Esophagus muscularis mucosa (tissue), 4 donors: Measurements from ENCODE around the gene UVRAG. TPM values are rescaled to one million over a fixed set of nuclear protein-coding genes. Genes with fewer than 3 reads are reported as not detected.

Experiments
- DNase-seq: peaks from one replicate; pipeline ENCODE4 v3.0.0-alpha.2; 2017; ENCODE audit errors: extremely low spot score
- H3K27ac ChIP-seq, 4 donors: fragments of 200-600 bp; sonication (generic); replicated peaks in 1 of 4; 1 replicate in 3 of 4; 2 replicates in 1 of 4; pipeline ENCODE4 v1.5.1; 2016 to 2019; ENCODE audit warnings: mild to moderate bottlenecking in 1 of 4
- H3K27me3 ChIP-seq, 4 donors: fragments of 200-600 bp; sonication (generic); one replicate each; pipeline versions ENCODE4 v1.5.1 to v1.6.0; 2016 to 2019
- H3K36me3 ChIP-seq, 4 donors: fragments of 200-600 bp; sonication (generic); one replicate each; pipeline ENCODE4 v1.5.1; 2016 to 2019
- H3K4me1 ChIP-seq, 4 donors: fragments of 200-600 bp; sonication (generic); one replicate each; pipeline ENCODE4 v1.5.1; 2016 to 2019
- H3K4me3 ChIP-seq, 4 donors: fragments of 200-600 bp; sonication (generic); 1 replicate in 2 of 4; 2 replicates in 2 of 4; pipeline ENCODE4 v1.5.1; 2016 to 2019; ENCODE audit warnings: mild to moderate bottlenecking in 4 of 4, moderate library complexity in 1 of 4
- H3K9me3 ChIP-seq, 4 donors: fragments of 200-600 bp; sonication (generic); 1 replicate in 3 of 4; 2 replicates in 1 of 4; pipeline ENCODE4 v1.5.1; 2016 to 2019
- EP300 ChIP-seq: sonication (generic); formaldehyde crosslinking; IDR thresholded peaks from one replicate; pipeline ENCODE4 v1.6.1; 2017; ENCODE audit warnings: antibody characterized with exemption
- POLR2A ChIP-seq: fragments of 450-650 bp; IDR thresholded peaks from one replicate; pipeline ENCODE4 v1.6.1; 2017; ENCODE audit warnings: antibody characterized with exemption, moderate library complexity, mild to moderate bottlenecking, low read depth
- POLR2AphosphoS5 ChIP-seq, 2 donors: sonication (generic); formaldehyde crosslinking; IDR thresholded peaks; one replicate each; pipeline ENCODE4 v1.6.1; 2017; ENCODE audit warnings: antibody characterized with exemption in 2 of 2
- WGBS: methylation state at CpG from one replicate; pipeline ENCODE4 v1.1.5; 2018; 5-methylcytosine and 5-hydroxymethylcytosine counted together
- intact Hi-C: fragments of 100-400 bp; cut with DNase I; formaldehyde crosslinking; loops from one replicate; pipeline ENCODE4 v1.15.1; 2023
- total RNA-seq, 4 donors: library from RNA; depleted of rRNA; stranded (reverse); fragments of >200 nt; gene quantifications; one replicate each; pipeline versions ENCODE4 v1.1.0 to v1.2.1, GENCODE V29; 2016
- TF ChIP-seq, protein P1 (sequence below), 3 experiments: fragments of 200-600 bp in 2 of 3; fragments of 450-650 bp in 1 of 3; sonication (generic) in 2 of 3; IDR thresholded peaks; one replicate each; pipeline ENCODE4 v1.5.1; 2017 to 2019; ENCODE audit warnings: antibody characterized with exemption in 3 of 3, mild to moderate bottlenecking in 2 of 3, moderate library complexity in 1 of 3

Gene UVRAG
- total RNA-seq, 4 donors from 2014 or later, result 30.6 to 37.4 (median 34.7) TPM

- H3K36me3 ChIP-seq, result peaks cover 0 to 15% (median 6%) of the 10 kb centered on the region in 4 donors
- intact Hi-C loops, result no loop called here
- DNase-seq, result no peak
- H3K4me3 ChIP-seq, result no peak overlapping the region
- H3K27ac ChIP-seq, result no peak overlapping the region
- no peaks in the 10 kb centered on the region for H3K27me3 ChIP-seq
- H3K9me3 ChIP-seq, result no peaks in the 10 kb centered on the region
- TF ChIP-seq POLR2AphosphoS5 (IDR thresholded peaks at IDR 0.05) (no peak), EP300 (no peak), POLR2A (no peak)
- TF ChIP-seq, protein P1, sequence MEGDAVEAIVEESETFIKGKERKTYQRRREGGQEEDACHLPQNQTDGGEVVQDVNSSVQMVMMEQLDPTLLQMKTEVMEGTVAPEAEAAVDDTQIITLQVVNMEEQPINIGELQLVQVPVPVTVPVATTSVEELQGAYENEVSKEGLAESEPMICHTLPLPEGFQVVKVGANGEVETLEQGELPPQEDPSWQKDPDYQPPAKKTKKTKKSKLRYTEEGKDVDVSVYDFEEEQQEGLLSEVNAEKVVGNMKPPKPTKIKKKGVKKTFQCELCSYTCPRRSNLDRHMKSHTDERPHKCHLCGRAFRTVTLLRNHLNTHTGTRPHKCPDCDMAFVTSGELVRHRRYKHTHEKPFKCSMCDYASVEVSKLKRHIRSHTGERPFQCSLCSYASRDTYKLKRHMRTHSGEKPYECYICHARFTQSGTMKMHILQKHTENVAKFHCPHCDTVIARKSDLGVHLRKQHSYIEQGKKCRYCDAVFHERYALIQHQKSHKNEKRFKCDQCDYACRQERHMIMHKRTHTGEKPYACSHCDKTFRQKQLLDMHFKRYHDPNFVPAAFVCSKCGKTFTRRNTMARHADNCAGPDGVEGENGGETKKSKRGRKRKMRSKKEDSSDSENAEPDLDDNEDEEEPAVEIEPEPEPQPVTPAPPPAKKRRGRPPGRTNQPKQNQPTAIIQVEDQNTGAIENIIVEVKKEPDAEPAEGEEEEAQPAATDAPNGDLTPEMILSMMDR (IDR thresholded peaks at IDR 0.05), result no peak
- H3K4me1 ChIP-seq, result peaks cover 3 to 8% (median 6%) of the 10 kb centered on the region in 4 donors
- 97% methylated on average over 2 of the region's 2 CpGs for WGBS
Observed at GRCh38 chr11:75913984-75914383, 99.0 kb downstream of the UVRAG start.

DNA sequence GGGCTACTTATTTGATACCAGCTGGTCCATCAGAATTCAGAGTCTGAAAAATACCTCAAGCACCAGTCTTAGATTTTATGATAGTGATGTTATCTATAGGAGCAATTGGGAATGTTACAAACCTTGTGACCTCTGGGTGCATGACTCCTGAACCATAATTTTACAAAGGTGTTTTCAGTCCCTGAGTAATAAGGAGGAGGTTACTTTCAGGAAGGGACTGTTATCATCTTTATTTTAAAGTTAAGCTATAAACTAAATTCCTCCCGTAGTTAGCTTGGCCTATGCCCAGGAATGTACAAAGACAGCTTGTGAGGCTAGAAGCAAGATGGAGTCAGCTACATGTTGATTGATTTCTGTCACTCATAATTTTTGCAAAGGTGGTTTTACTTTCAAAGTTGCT lies 101.9 kb downstream of the UVRAG start:
- intact Hi-C loops, result no loop called here
- Histone ChIP-seq H3K4me1 (peaks cover 10 to 35% (median 29%) of the 10 kb centered on the region in 4 donors), H3K4me3 (no peak overlapping the region), H3K36me3 (peaks cover 0 to 15% (median 6%) of the 10 kb centered on the region in 4 donors), H3K9me3 (no peaks in the 10 kb centered on the region), H3K27me3 (no peaks in the 10 kb centered on the region), H3K27ac (no peak overlapping the region)
- 100% methylated on average over 1 of the region's 1 CpG for WGBS
- DNase-seq, result no peak
- TF ChIP-seq POLR2AphosphoS5 (IDR thresholded peaks at IDR 0.05), result no peak
- TF ChIP-seq, protein P1 (IDR thresholded peaks at IDR 0.05), result no peak
- TF ChIP-seq POLR2A, result no peak
- no peak for TF ChIP-seq EP300

DNA sequence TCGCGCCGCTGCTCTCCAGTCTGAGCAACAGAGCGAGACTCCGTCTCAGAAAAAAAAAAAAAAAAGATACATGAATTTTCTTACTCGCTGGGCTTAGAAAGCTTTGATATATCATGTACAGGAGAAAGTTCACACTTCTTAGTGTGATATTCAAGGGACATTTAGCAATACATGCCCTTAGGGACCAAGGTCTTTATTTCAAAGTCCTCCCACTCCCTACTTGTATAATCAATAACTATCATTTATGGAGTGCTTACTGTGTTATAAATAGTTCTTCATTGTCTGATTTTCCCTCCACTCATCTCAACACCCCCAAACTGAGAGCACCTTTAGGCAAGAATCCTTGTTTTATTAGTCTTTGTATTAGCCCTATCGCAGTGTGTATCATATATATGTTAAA lies 103.3 kb downstream of the UVRAG start:
- H3K4me1 ChIP-seq, result peaks cover 10 to 45% (median 37%) of the 10 kb centered on the region in 4 donors
- TF ChIP-seq POLR2AphosphoS5 (IDR thresholded peaks at IDR 0.05), result no peak
- no peak for TF ChIP-seq EP300
- TF ChIP-seq POLR2A, result no peak
- TF ChIP-seq, protein P1 (IDR thresholded peaks at IDR 0.05), result no peak
- H3K27ac ChIP-seq, result no peak overlapping the region
- 98% methylated on average over 7 of the region's 7 CpGs for WGBS
- DNase-seq, result no peak
- H3K27me3 ChIP-seq, result no peaks in the 10 kb centered on the region
- no peak overlapping the region for H3K4me3 ChIP-seq
- H3K9me3 ChIP-seq, result no peaks in the 10 kb centered on the region
- intact Hi-C loops, result no loop called here
- H3K36me3 ChIP-seq, result peaks cover 0 to 4% (median under 1%) of the 10 kb centered on the region in 4 donors

DNA sequence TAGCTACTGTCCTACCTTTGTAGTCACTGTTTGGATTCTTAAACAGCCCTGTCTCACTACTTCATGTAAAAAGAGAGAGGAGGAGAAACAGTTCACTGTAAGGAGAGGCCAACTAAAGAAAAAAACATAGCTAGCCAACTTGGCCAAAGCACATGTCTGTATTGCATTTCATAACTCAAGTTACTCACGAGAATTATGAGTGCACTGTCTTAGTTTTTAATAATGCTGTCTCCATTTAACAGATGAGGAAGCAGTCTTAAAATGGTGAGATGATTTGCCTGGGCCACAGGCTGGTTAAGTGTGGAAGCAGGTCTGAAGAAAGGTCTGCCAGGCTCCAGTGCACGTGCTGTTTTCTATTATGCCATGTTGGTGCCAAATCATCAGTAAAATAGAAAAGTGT lies 104.5 kb downstream of the UVRAG start:
- H3K36me3 ChIP-seq, result no peaks in the 10 kb centered on the region
- H3K4me3 ChIP-seq, result peak overlapping the region in 2 of 4 donors; percentile 2 to 16
- TF ChIP-seq, protein P1 (IDR thresholded peaks at IDR 0.05), result no peak
- TF ChIP-seq POLR2AphosphoS5 (IDR thresholded peaks at IDR 0.05), result peak in 1 of 2 donors; percentile 18
- no peak for DNase-seq
- H3K27ac ChIP-seq, result peak overlapping the region; percentile 30 to 70 (median 52)
- H3K27me3 ChIP-seq, result no peaks in the 10 kb centered on the region
- peaks cover 11 to 57% (median 48%) of the 10 kb centered on the region in 4 donors for H3K4me1 ChIP-seq
- intact Hi-C loops, result no loop called here
- 33% methylated on average over 2 of the region's 2 CpGs for whole genome bisulfite sequencing
- H3K9me3 ChIP-seq, result no peaks in the 10 kb centered on the region

GRCh38 chr11:75920848-75921247 lies 105.8 kb downstream of the UVRAG start:
- 71% methylated on average over 1 of the region's 1 CpG for WGBS
- DNase-seq, result no peak
- Histone ChIP-seq H3K36me3 (no peaks in the 10 kb centered on the region), H3K27ac (no peak overlapping the region), H3K4me1 (peaks cover 23 to 70% (median 61%) of the 10 kb centered on the region in 4 donors), H3K27me3 (no peaks in the 10 kb centered on the region), H3K4me3 (no peak overlapping the region), H3K9me3 (no peaks in the 10 kb centered on the region)
- intact Hi-C loops, result no loop called here
- TF ChIP-seq POLR2AphosphoS5 (IDR thresholded peaks at IDR 0.05) (no peak), EP300 (no peak)
